HepG2 (cell line): ENCODE results near the gene FOXS1. TPM values are rescaled to one million over a fixed set of nuclear protein-coding genes. Genes with fewer than 3 reads are reported as not detected.

Experiments
- ATAC-seq: fragments of 200-7000 bp; cut with Tn5 transposase; 3 replicates; pipeline ENCODE4 v1.9.1; 2020; ENCODE audit warnings: mild to moderate bottlenecking, moderate library complexity
- BruUV-seq: library from RNA; stranded (reverse); fragments of 400-500 nt; replicated peaks from 2 replicates; lab custom pipeline; 2021; lab: Mats Ljungman, UMichigan
- CTCF ChIA-PET: fragments of 300-600 bp; formaldehyde crosslinking; extraction: SDS; loops from one replicate; lab custom pipeline; 2021; ENCODE audit warnings: low total read pairs, inconsistent platforms, low intra/inter-chr PET ratio; lab: Yijun Ruan, JAX
- POLR2A ChIA-PET: fragments of 350-600 bp; sonication (Branson Sonifier 250); formaldehyde crosslinking; loops from one replicate; lab custom pipeline; 2020; ENCODE audit warnings: antibody characterized with exemption, inconsistent platforms; lab: Yijun Ruan, JAX
- DNase-seq: peaks from one replicate; pipeline ENCODE4 v3.0.0-alpha.2; 2015; ENCODE audit warnings: low spot score
- FAIRE-seq: peaks from 3 replicates; lab custom pipeline; 2011; peaks lifted over from hg19 to GRCh38; lab: Jason Lieb, UNC
- H2AFZ ChIP-seq: one replicate; pipeline ENCODE4 v1.6.1; 2011; ENCODE audit warnings: low read length, inconsistent platforms
- H3K27ac ChIP-seq: fragments of 300-600 bp; 3 replicates; pipeline ENCODE4 v1.8.0; 2011; ENCODE audit warnings: mixed run types, mild to moderate bottlenecking, mixed read lengths, low read length, inconsistent platforms; ENCODE audit not compliant: insufficient read depth; ENCODE audit errors: extremely low read length
- H3K27me3 ChIP-seq, 2 experiments: fragments of 200-600 bp in 1 of 2; 2 replicates in 1 of 2; 3 replicates in 1 of 2; pipeline versions ENCODE4 v1.6.0 to v1.8.0; 2011; ENCODE audit warnings: low read length in 2 of 2, mild to moderate bottlenecking in 2 of 2, moderate library complexity in 2 of 2, inconsistent platforms in 1 of 2; ENCODE audit not compliant: insufficient read depth in 2 of 2, control insufficient read depth in 1 of 2
- H3K36me3 ChIP-seq, 2 experiments: fragments of 200-600 bp in 1 of 2; replicated peaks in 1 of 2; 2 replicates in 1 of 2; 3 replicates in 1 of 2; pipeline versions ENCODE4 v1.5.1 to v1.8.0; 2011; ENCODE audit warnings: low read length in 2 of 2, inconsistent platforms in 1 of 2; ENCODE audit not compliant: insufficient read depth in 2 of 2, control insufficient read depth in 1 of 2
- H3K4me1 ChIP-seq: 2 replicates; pipeline ENCODE4 v1.5.1; 2012; ENCODE audit warnings: low read length, inconsistent platforms; ENCODE audit not compliant: insufficient read depth
- H3K4me2 ChIP-seq: 2 replicates; pipeline ENCODE4 v1.6.0; 2011; ENCODE audit warnings: low read depth, low read length, inconsistent platforms
- H3K4me3 ChIP-seq, 3 experiments: fragments of 200-600 bp in 1 of 3; sonication (generic), shearing (Covaris generic) in 1 of 3; replicated peaks in 1 of 3; 2 replicates each; pipeline ENCODE4 v1.5.1; 2011 to 2016; ENCODE audit warnings: low read length in 3 of 3, inconsistent platforms in 2 of 3, low read depth in 2 of 3, mild to moderate bottlenecking in 2 of 3, control low read depth in 1 of 3, mixed read lengths in 1 of 3; ENCODE audit not compliant: insufficient read depth in 1 of 3
- H3K79me2 ChIP-seq: one replicate; pipeline ENCODE4 v1.6.1; 2011; ENCODE audit warnings: low read length, inconsistent platforms; ENCODE audit not compliant: insufficient read depth
- H3K9ac ChIP-seq: 2 replicates; pipeline ENCODE4 v1.6.0; 2011; ENCODE audit warnings: mild to moderate bottlenecking, low read depth, low read length, inconsistent platforms; ENCODE audit not compliant: insufficient read depth
- H3K9me3 ChIP-seq: 2 replicates; pipeline ENCODE4 v1.5.1; 2012; ENCODE audit warnings: mild to moderate bottlenecking, low read length
- H4K20me1 ChIP-seq: 2 replicates; pipeline ENCODE4 v1.6.0; 2011; ENCODE audit warnings: inconsistent platforms, mild to moderate bottlenecking, low read length, moderate library complexity; ENCODE audit not compliant: insufficient read depth
- BRCA1 ChIP-seq: sonication (generic); formaldehyde crosslinking; IDR thresholded peaks from 2 replicates; pipeline ENCODE4 v1.4.0; 2020; ENCODE audit warnings: missing genetic modification reagents
- ELF3 ChIP-seq: IDR thresholded peaks from 2 replicates; pipeline ENCODE4 v1.6.1; 2016; ENCODE audit warnings: missing genetic modification reagents, missing compliant biosample characterization
- FOXO1 ChIP-seq: sonication (generic); formaldehyde crosslinking; IDR thresholded peaks from 2 replicates; pipeline ENCODE4 v1.4.0; 2020; ENCODE audit warnings: missing genetic modification reagents
- KMT2B ChIP-seq: IDR thresholded peaks from 2 replicates; pipeline ENCODE4 v1.6.1; 2016; ENCODE audit warnings: missing genetic modification reagents, missing compliant biosample characterization
- MIER2 ChIP-seq: IDR thresholded peaks from 2 replicates; pipeline ENCODE4 v1.6.1; 2016; ENCODE audit warnings: missing biosample characterization, missing genetic modification reagents
- PLRG1 ChIP-seq: fragments of 450-650 bp; conservative IDR thresholded peaks from 2 replicates; pipeline ENCODE4 v1.6.1; 2016
- RNF219 ChIP-seq: sonication (generic); formaldehyde crosslinking; IDR thresholded peaks from 2 replicates; pipeline ENCODE4 v1.5.0; 2020; ENCODE audit warnings: mild to moderate bottlenecking, missing genetic modification reagents
- THAP8 ChIP-seq: sonication (generic); formaldehyde crosslinking; IDR thresholded peaks from 2 replicates; pipeline ENCODE4 v1.5.1; 2020; ENCODE audit warnings: missing genetic modification reagents, mild to moderate bottlenecking, borderline replicate concordance
- TOPORS ChIP-seq: sonication (generic); formaldehyde crosslinking; IDR thresholded peaks from 2 replicates; pipeline ENCODE4 v1.8.0; 2023; ENCODE audit warnings: mild to moderate bottlenecking, missing genetic modification reagents
- ZBED4 ChIP-seq: sonication (generic); formaldehyde crosslinking; IDR thresholded peaks from 2 replicates; pipeline ENCODE4 v1.4.0; 2020; ENCODE audit warnings: missing genetic modification reagents, borderline replicate concordance
- ZBTB7A ChIP-seq: sonication (generic); formaldehyde crosslinking; IDR thresholded peaks from 2 replicates; pipeline ENCODE4 v1.8.0; 2022; ENCODE audit warnings: mild to moderate bottlenecking, missing genetic modification reagents
- ZFAT ChIP-seq: sonication (generic); formaldehyde crosslinking; conservative IDR thresholded peaks from 2 replicates; pipeline ENCODE4 v1.8.1; 2023; ENCODE audit warnings: missing genetic modification reagents, inconsistent platforms
- ZMYM4 ChIP-seq: sonication (generic); formaldehyde crosslinking; IDR thresholded peaks from 2 replicates; pipeline ENCODE4 v1.8.1; 2023; ENCODE audit warnings: mild to moderate bottlenecking, missing genetic modification reagents
- ZNF577 ChIP-seq: sonication (generic); formaldehyde crosslinking; IDR thresholded peaks from 2 replicates; pipeline ENCODE4 v1.4.0; 2020; ENCODE audit warnings: mild to moderate bottlenecking, low read depth, missing genetic modification reagents, borderline replicate concordance
- ZNF607 ChIP-seq: sonication (generic); formaldehyde crosslinking; IDR thresholded peaks from 2 replicates; pipeline ENCODE4 v1.5.1; 2020; ENCODE audit warnings: missing genetic modification reagents, mild to moderate bottlenecking, borderline replicate concordance
- ZNF672 ChIP-seq: sonication (generic); formaldehyde crosslinking; IDR thresholded peaks from 2 replicates; pipeline ENCODE4 v1.8.1; 2022; ENCODE audit warnings: missing genetic modification reagents
- WGBS: methylation state at CpG from one replicate; pipeline ENCODE4 v1.1.6; 2017; ENCODE audit warnings: low lambda C conversion rate; 5-methylcytosine and 5-hydroxymethylcytosine counted together
- in situ Hi-C: cut with HindIII; loops from 2 replicates; pipeline ENCODE4 v1.10.0; 2017; ENCODE audit warnings: low pct_unique_long_range_greater_than_20kb; ENCODE audit not compliant: extremely low pct_ligation_motif_present
- intact Hi-C: fragments of 100-400 bp; cut with micrococcal nuclease; formaldehyde crosslinking; loops from one replicate; pipeline ENCODE4 v1.10.0; 2022; ENCODE audit not compliant: unreplicated experiment
- polyA plus RNA-seq, 8 experiments: library from polyadenylated mRNA; depleted of rRNA in 3 of 8; stranded (reverse) in 7 of 8; unstranded in 1 of 8; fragments of >200 nt; fragmentation: Illumina TruSeq in 4 of 8; extraction: Trizol in 4 of 8; gene quantifications; 2 replicates each; pipeline versions ENCODE4 v1.2.1 to v1.2.3, GENCODE V29; 2011 to 2016; ENCODE audit warnings: low read depth in 4 of 8, missing spikeins in 1 of 8, mixed read lengths in 1 of 8; ENCODE audit not compliant: insufficient read depth in 1 of 8
- total RNA-seq, 5 experiments: library from RNA; depleted of rRNA; stranded (reverse); fragments of >200 nt; fragmentation: Illumina TruSeq; extraction: Trizol; gene quantifications; 2 replicates each; pipeline ENCODE4 v1.2.3, GENCODE V29; 2016; ENCODE audit warnings: low read depth in 1 of 5

Gene FOXS1
- total and polyA plus RNA-seq, 2 of the 13 experiments (the other 11 are each of a cell fraction or from before 2014, with no cell fraction given): not detected

- H3K9me3 ChIP-seq: no peaks in the 10 kb centered on the region
- H3K4me3 ChIP-seq: no peak overlapping the region
- H3K36me3 ChIP-seq: peaks cover 0 to 21% of the 10 kb centered on the region in 2 experiments; a peak in 3 of 5 replicates
- in situ Hi-C loops (no loop called here), intact Hi-C loops (no loop called here)
- no TSS peak for BruUV-seq
- ChIA-PET CTCF (no interaction called here), POLR2A (no interaction called here)
- no peak overlapping the region for H2AFZ ChIP-seq
- H3K79me2 ChIP-seq: no peaks in the 10 kb centered on the region
- WGBS: 97% methylated on average over 8 of the region's 8 CpGs
- FAIRE-seq (no peak), DNase-seq (no peak), ATAC-seq (no peak)
- H3K9ac ChIP-seq: no peak overlapping the region
- no peak overlapping the region for H3K27ac ChIP-seq
- no peaks in the 10 kb centered on the region for H3K27me3 ChIP-seq
- H4K20me1 ChIP-seq: no peaks in the 10 kb centered on the region
- H3K4me1 ChIP-seq: no peaks in the 10 kb centered on the region
- H3K4me2 ChIP-seq: no peak overlapping the region
- no peak for TF ChIP-seq ZFAT
- no peak for TF ChIP-seq FOXO1 (CRISPR knock-in tag)
- no peak for TF ChIP-seq ZNF672 (CRISPR knock-in tag)
- no peak for TF ChIP-seq ZMYM4
- no peak for TF ChIP-seq MIER2
- TF ChIP-seq THAP8 (CRISPR knock-in tag): no peak
- TF ChIP-seq BRCA1 (CRISPR knock-in tag): no peak
- TF ChIP-seq ELF3 (CRISPR knock-in tag): no peak
- TF ChIP-seq ZBTB7A (CRISPR knock-in tag): no peak
- TF ChIP-seq KMT2B (CRISPR knock-in tag): no peak
- no peak for TF ChIP-seq TOPORS
- TF ChIP-seq PLRG1: no peak
- no peak for TF ChIP-seq ZNF577 (CRISPR knock-in tag)
- TF ChIP-seq ZBED4 (CRISPR knock-in tag): no peak
- no peak for TF ChIP-seq RNF219 (CRISPR knock-in tag)
- TF ChIP-seq ZNF607 (CRISPR knock-in tag): no peak
These were observed 38.6 kb downstream of the FOXS1 start for GRCh38 chr20:31806564-31807355.
